Body of pancreas (tissue), 4 donors: Measurements from ENCODE around the gene LHX5.

Experiments used
- CTCF ChIP-seq, 7 experiments: fragments of 450-650 bp in 4 of 7; fragments of 200-600 bp in 3 of 7; sonication (generic) in 3 of 7; IDR thresholded peaks; one replicate each; pipeline ENCODE4 v1.5.1; 2016 to 2019; ENCODE audit warnings: antibody characterized with exemption in 7 of 7
- POLR2A ChIP-seq, 3 donors: fragments of 450-650 bp; IDR thresholded peaks; one replicate each; pipeline ENCODE4 v1.6.1; 2016; ENCODE audit warnings: antibody characterized with exemption in 3 of 3, mild to moderate bottlenecking in 2 of 3

GRCh38 chr12:113457185-113457584 lies 14.5 kb downstream of the LHX5 start:
- TF ChIP-seq CTCF (IDR thresholded peaks at IDR 0.05) (no peak), POLR2A (IDR thresholded peaks at IDR 0.05) (no peak)
